Measurements from ENCODE around the gene CTAG1A. TPM values are rescaled to one million over a fixed set of nuclear protein-coding genes. Genes with fewer than 3 reads are reported as not detected.

CTAG1A gene
- polyA plus RNA-seq, 1 donor from 2014 or later, result not detected

GRCh38 chrX:154541589-154541895 is 43.4 kb upstream of the CTAG1A start:
- no peak for TF ChIP-seq TAF1 (IDR thresholded peaks at IDR 0.05; ENCODE audit: low read depth)
- no peak for TF ChIP-seq EZH2 (IDR thresholded peaks at IDR 0.05; ENCODE audit: borderline replicate concordance, insufficient read depth, low read length, poor library complexity, severe bottlenecking)
- no peak for TF ChIP-seq MXI1 (conservative IDR thresholded peaks at IDR 0.05; ENCODE audit: poor library complexity, severe bottlenecking)
- no peak for TF ChIP-seq SMC3 (conservative IDR thresholded peaks at IDR 0.05; ENCODE audit: poor library complexity)
- TF ChIP-seq EP300 (conservative IDR thresholded peaks at IDR 0.05; ENCODE audit: poor library complexity, severe bottlenecking), result no peak
- no peak for TF ChIP-seq RAD21 (conservative IDR thresholded peaks at IDR 0.05)
- TF ChIP-seq REST (IDR thresholded peaks at IDR 0.05; ENCODE audit: borderline replicate concordance), result no peak
- TF ChIP-seq POLR2AphosphoS5 (IDR thresholded peaks at IDR 0.05), result no peak
- no peak for TF ChIP-seq CTCF (IDR thresholded peaks at IDR 0.05; ENCODE audit: poor library complexity, severe bottlenecking)
- no peaks in the 10 kb centered on the region for H3K9me2 ChIP-seq (ENCODE audit: insufficient read depth, low read length)
- H3K27me3 ChIP-seq (ENCODE audit: insufficient read depth, low read depth, low read length), result no peaks in the 10 kb centered on the region
- H3K4me3 ChIP-seq (ENCODE audit: low read length), result no peak overlapping the region
- H3K9ac ChIP-seq (ENCODE audit: low read length), result no peak overlapping the region
- no peaks in the 10 kb centered on the region for H3K36me3 ChIP-seq (ENCODE audit: insufficient read depth, low read length)
- no peaks in the 10 kb centered on the region for H4K20me1 ChIP-seq (ENCODE audit: insufficient read depth)
- H3K79me2 ChIP-seq (replicated peaks; ENCODE audit: insufficient read depth, low read length), result no peaks in the 10 kb centered on the region
- H3K9me3 ChIP-seq (ENCODE audit: low read length), result no peaks in the 10 kb centered on the region
- H2AFZ ChIP-seq (ENCODE audit: low read depth, low read length), result no peak overlapping the region
- H3F3A ChIP-seq (ENCODE audit: insufficient read depth, low read length, poor library complexity, severe bottlenecking), result no peaks in the 10 kb centered on the region
- no peak overlapping the region for H3K27ac ChIP-seq (ENCODE audit: low read length)
- H3K4me2 ChIP-seq (ENCODE audit: low read length), result no peak overlapping the region

- Histone ChIP-seq H2AFZ (ENCODE audit: low read depth, low read length) (no peak overlapping the region), H3K4me2 (ENCODE audit: low read length) (no peak overlapping the region), H3K79me2 (replicated peaks; ENCODE audit: insufficient read depth, low read length) (no peaks in the 10 kb centered on the region), H3K4me3 (ENCODE audit: low read length) (no peak overlapping the region), H3K9me3 (ENCODE audit: low read length) (no peaks in the 10 kb centered on the region), H3K27ac (ENCODE audit: low read length) (no peak overlapping the region), H3K27me3 (ENCODE audit: insufficient read depth, low read depth, low read length) (no peaks in the 10 kb centered on the region), H3F3A (ENCODE audit: insufficient read depth, low read length, poor library complexity, severe bottlenecking) (no peaks in the 10 kb centered on the region), H3K9me2 (ENCODE audit: insufficient read depth, low read length) (no peaks in the 10 kb centered on the region), H3K36me3 (ENCODE audit: insufficient read depth, low read length) (no peaks in the 10 kb centered on the region), H4K20me1 (ENCODE audit: insufficient read depth) (no peaks in the 10 kb centered on the region), H3K9ac (ENCODE audit: low read length) (no peak overlapping the region)
- TF ChIP-seq EP300 (conservative IDR thresholded peaks at IDR 0.05; ENCODE audit: poor library complexity, severe bottlenecking) (no peak), EZH2 (IDR thresholded peaks at IDR 0.05; ENCODE audit: borderline replicate concordance, insufficient read depth, low read length, poor library complexity, severe bottlenecking) (no peak), RAD21 (conservative IDR thresholded peaks at IDR 0.05) (no peak), CTCF (IDR thresholded peaks at IDR 0.05; ENCODE audit: poor library complexity, severe bottlenecking) (no peak), TAF1 (IDR thresholded peaks at IDR 0.05; ENCODE audit: low read depth) (no peak), SMC3 (conservative IDR thresholded peaks at IDR 0.05; ENCODE audit: poor library complexity) (no peak), REST (IDR thresholded peaks at IDR 0.05; ENCODE audit: borderline replicate concordance) (no peak), POLR2AphosphoS5 (IDR thresholded peaks at IDR 0.05) (no peak), MXI1 (conservative IDR thresholded peaks at IDR 0.05; ENCODE audit: poor library complexity, severe bottlenecking) (no peak)
These were observed 42.8 kb upstream of the CTAG1A start for GRCh38 chrX:154541896-154542722.
